ENCODE results near the gene CORO2B. TPM values are rescaled to one million over a fixed set of nuclear protein-coding genes. Genes with fewer than 3 reads are reported as not detected.
A peak's percentile ranks its signal among the peaks of the same experiment; 100 is the strongest.

The CORO2B gene
- total and polyA plus RNA-seq, 2 experiments from 2014 or later, result 1.6 to 4.6 TPM

GRCh38 chr15:68560501-68561113, 18.2 kb upstream of the CORO2B start:
- H3K4me1 Mint-ChIP-seq, result peaks cover 34% of the 10 kb centered on the region
- DNase-seq (ENCODE audit: low spot score), result no peak
- 0 out of 3 replicates have a peak, but pooled peaks cover 4% of the 10 kb centered on the region for H3K36me3 Mint-ChIP-seq (ENCODE audit: low read depth)
- Histone ChIP-seq H3K27me3 (ENCODE audit: insufficient read depth) (peaks cover 13% of the 10 kb centered on the region; the same call in 1 of the 2 replicates), H4K20me1 (replicated peaks; ENCODE audit: insufficient read depth) (no peaks in the 10 kb centered on the region), H3K4me2 (peak overlapping the region; percentile 100), H3K9me2 (ENCODE audit: insufficient read depth) (no peaks in the 10 kb centered on the region), H3K4me3 (peak overlapping the region; percentile 90; the same call in 1 of the 2 replicates), H3K79me2 (replicated peaks; ENCODE audit: insufficient read depth) (no peaks in the 10 kb centered on the region), H3F3A (replicated peaks; ENCODE audit: low read depth) (peaks cover 15% of the 10 kb centered on the region; the same call in 1 of the 2 replicates), H3K4me1 (ENCODE audit: insufficient read depth) (peaks cover 20% of the 10 kb centered on the region), H3K36me3 (ENCODE audit: insufficient read depth) (no peaks in the 10 kb centered on the region), H2AFZ (peak overlapping the region; percentile 61), H3K27ac (ENCODE audit: low read depth) (no peak overlapping the region)
- H3K9me3 Mint-ChIP-seq, result peaks cover 3% of the 10 kb centered on the region; the same call in 1 of the 3 replicates
- H3K27me3 Mint-ChIP-seq (ENCODE audit: insufficient read depth, low read depth, poor library complexity), result peaks cover 16% of the 10 kb centered on the region
- TF ChIP-seq EZH2 (IDR thresholded peaks at IDR 0.05; ENCODE audit: low read depth, unreplicated experiment) (no peak), STAT1 (IDR thresholded peaks at IDR 0.05; ENCODE audit: unreplicated experiment) (no peak), ETS1 (IDR thresholded peaks at IDR 0.05) (no peak), ZNF114 (CRISPR knock-in tag; IDR thresholded peaks at IDR 0.05) (no peak), NANOG (IDR thresholded peaks at IDR 0.05; ENCODE audit: borderline replicate concordance) (no peak), EZH2phosphoT487 (IDR thresholded peaks at IDR 0.05; ENCODE audit: unreplicated experiment) (no peak), JUNB (IDR thresholded peaks at IDR 0.05; ENCODE audit: unreplicated experiment) (no peak), ZNF462 (CRISPR knock-in tag; IDR thresholded peaks at IDR 0.05) (no peak), POLR2AphosphoS5 (IDR thresholded peaks at IDR 0.05; ENCODE audit: low read depth) (no peak), CREB1 (CRISPR knock-in tag; IDR thresholded peaks at IDR 0.05; ENCODE audit: low read depth) (no peak), ZNF331 (CRISPR knock-in tag; IDR thresholded peaks at IDR 0.05; ENCODE audit: low read depth) (no peak)
- TF ChIP-seq, protein P1, sequence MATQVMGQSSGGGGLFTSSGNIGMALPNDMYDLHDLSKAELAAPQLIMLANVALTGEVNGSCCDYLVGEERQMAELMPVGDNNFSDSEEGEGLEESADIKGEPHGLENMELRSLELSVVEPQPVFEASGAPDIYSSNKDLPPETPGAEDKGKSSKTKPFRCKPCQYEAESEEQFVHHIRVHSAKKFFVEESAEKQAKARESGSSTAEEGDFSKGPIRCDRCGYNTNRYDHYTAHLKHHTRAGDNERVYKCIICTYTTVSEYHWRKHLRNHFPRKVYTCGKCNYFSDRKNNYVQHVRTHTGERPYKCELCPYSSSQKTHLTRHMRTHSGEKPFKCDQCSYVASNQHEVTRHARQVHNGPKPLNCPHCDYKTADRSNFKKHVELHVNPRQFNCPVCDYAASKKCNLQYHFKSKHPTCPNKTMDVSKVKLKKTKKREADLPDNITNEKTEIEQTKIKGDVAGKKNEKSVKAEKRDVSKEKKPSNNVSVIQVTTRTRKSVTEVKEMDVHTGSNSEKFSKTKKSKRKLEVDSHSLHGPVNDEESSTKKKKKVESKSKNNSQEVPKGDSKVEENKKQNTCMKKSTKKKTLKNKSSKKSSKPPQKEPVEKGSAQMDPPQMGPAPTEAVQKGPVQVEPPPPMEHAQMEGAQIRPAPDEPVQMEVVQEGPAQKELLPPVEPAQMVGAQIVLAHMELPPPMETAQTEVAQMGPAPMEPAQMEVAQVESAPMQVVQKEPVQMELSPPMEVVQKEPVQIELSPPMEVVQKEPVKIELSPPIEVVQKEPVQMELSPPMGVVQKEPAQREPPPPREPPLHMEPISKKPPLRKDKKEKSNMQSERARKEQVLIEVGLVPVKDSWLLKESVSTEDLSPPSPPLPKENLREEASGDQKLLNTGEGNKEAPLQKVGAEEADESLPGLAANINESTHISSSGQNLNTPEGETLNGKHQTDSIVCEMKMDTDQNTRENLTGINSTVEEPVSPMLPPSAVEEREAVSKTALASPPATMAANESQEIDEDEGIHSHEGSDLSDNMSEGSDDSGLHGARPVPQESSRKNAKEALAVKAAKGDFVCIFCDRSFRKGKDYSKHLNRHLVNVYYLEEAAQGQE (IDR thresholded peaks at IDR 0.05; ENCODE audit: unreplicated experiment), result no peak
- TF ChIP-seq, protein P2, sequence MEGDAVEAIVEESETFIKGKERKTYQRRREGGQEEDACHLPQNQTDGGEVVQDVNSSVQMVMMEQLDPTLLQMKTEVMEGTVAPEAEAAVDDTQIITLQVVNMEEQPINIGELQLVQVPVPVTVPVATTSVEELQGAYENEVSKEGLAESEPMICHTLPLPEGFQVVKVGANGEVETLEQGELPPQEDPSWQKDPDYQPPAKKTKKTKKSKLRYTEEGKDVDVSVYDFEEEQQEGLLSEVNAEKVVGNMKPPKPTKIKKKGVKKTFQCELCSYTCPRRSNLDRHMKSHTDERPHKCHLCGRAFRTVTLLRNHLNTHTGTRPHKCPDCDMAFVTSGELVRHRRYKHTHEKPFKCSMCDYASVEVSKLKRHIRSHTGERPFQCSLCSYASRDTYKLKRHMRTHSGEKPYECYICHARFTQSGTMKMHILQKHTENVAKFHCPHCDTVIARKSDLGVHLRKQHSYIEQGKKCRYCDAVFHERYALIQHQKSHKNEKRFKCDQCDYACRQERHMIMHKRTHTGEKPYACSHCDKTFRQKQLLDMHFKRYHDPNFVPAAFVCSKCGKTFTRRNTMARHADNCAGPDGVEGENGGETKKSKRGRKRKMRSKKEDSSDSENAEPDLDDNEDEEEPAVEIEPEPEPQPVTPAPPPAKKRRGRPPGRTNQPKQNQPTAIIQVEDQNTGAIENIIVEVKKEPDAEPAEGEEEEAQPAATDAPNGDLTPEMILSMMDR (conservative IDR thresholded peaks at IDR 0.05; ENCODE audit: low read depth in 2 of 2), result no peak
- peak; percentile 7; the same call in 2 of the 3 replicates for ATAC-seq
- H3K27ac Mint-ChIP-seq, result no peak overlapping the region
- H3K4me3 Mint-ChIP-seq, result peak overlapping the region; percentile 80

Measured in GM23338 (cell line).